GM12878 (cell line): Measurements from ENCODE around the gene TPGS2. TPM values are rescaled to one million over a fixed set of nuclear protein-coding genes. Genes with fewer than 3 reads are reported as not detected.

Experiments used
- ATAC-seq: fragments of 200-7000 bp; cut with Tn5 transposase; 3 replicates; pipeline ENCODE4 v1.9.1; 2020; ENCODE audit warnings: mild to moderate bottlenecking, moderate library complexity
- BruUV-seq: library from RNA; stranded (reverse); fragments of 400-500 nt; replicated peaks from 2 replicates; lab custom pipeline; 2021; lab: Mats Ljungman, UMichigan
- CTCF ChIA-PET: fragments of 300-600 bp; sonication (Branson Sonifier 250); formaldehyde crosslinking; extraction: SDS; loops from one replicate; lab custom pipeline; 2021; ENCODE audit warnings: inconsistent platforms; lab: Yijun Ruan, JAX
- POLR2A ChIA-PET: fragments of 350-600 bp; formaldehyde crosslinking; extraction: SDS; loops from one replicate; lab custom pipeline; 2021; ENCODE audit warnings: inconsistent platforms; lab: Charles Lee
- RAD21 ChIA-PET: fragments of 300-600 bp; sonication (Branson Sonifier 250); formaldehyde crosslinking; loops from one replicate; lab custom pipeline; 2023; ENCODE audit warnings: antibody characterized with exemption; ENCODE audit not compliant: unreplicated experiment; lab: Charles Lee
- SMC1A ChIA-PET: fragments of 300-600 bp; sonication (Branson Sonifier 250); formaldehyde crosslinking; loops from one replicate; lab custom pipeline; 2023; ENCODE audit not compliant: unreplicated experiment, uncharacterized antibody; lab: Charles Lee
- DNase-seq: peaks from one replicate; pipeline ENCODE4 v3.0.0-alpha.2; 2011; ENCODE audit warnings: low read depth, low spot score
- FAIRE-seq: peaks from 3 replicates; lab custom pipeline; 2011; peaks lifted over from hg19 to GRCh38; lab: Jason Lieb, UNC
- H2AFZ ChIP-seq: 2 replicates; pipeline ENCODE4 v1.6.0; 2011; ENCODE audit warnings: low read depth, low read length, control low read depth; ENCODE audit not compliant: control insufficient read depth
- H3K27ac ChIP-seq: 2 replicates; pipeline ENCODE4 v1.5.1; 2011; ENCODE audit warnings: control low read depth; ENCODE audit not compliant: control insufficient read depth, insufficient read depth
- H3K27me3 ChIP-seq, 2 experiments: replicated peaks in 1 of 2; 2 replicates each; pipeline versions ENCODE4 v1.6.0 to v1.6.1; 2011; ENCODE audit warnings: low read length in 1 of 2; ENCODE audit not compliant: control insufficient read depth in 2 of 2, insufficient read depth in 2 of 2
- H3K36me3 ChIP-seq, 2 experiments: 2 replicates each; pipeline ENCODE4 v1.5.1; 2011; ENCODE audit warnings: low read length in 1 of 2; ENCODE audit not compliant: control insufficient read depth in 2 of 2, insufficient read depth in 2 of 2
- H3K4me1 ChIP-seq: 2 replicates; pipeline ENCODE4 v1.6.1; 2011; ENCODE audit warnings: mild to moderate bottlenecking, low read length, moderate library complexity, mixed read lengths; ENCODE audit not compliant: control insufficient read depth, insufficient read depth
- H3K4me2 ChIP-seq: 2 replicates; pipeline ENCODE4 v1.6.0; 2011; ENCODE audit warnings: control low read depth; ENCODE audit not compliant: control insufficient read depth, insufficient read depth
- H3K4me3 ChIP-seq: fragments of 200-600 bp; sonication (generic); 2 replicates; pipeline ENCODE4 v1.5.1; 2016
- H3K79me2 ChIP-seq: 2 replicates; pipeline ENCODE4 v1.6.0; 2011; ENCODE audit warnings: low read length; ENCODE audit not compliant: control insufficient read depth, insufficient read depth
- H3K9ac ChIP-seq: 2 replicates; pipeline ENCODE4 v1.8.0; 2011; ENCODE audit warnings: low read length, control low read depth, mixed read lengths; ENCODE audit not compliant: control insufficient read depth, insufficient read depth
- H3K9me3 ChIP-seq: replicated peaks from 3 replicates; pipeline ENCODE4 v1.5.1; 2011; ENCODE audit warnings: mild to moderate bottlenecking, low read length; ENCODE audit not compliant: control insufficient read depth, insufficient read depth
- H4K20me1 ChIP-seq: 2 replicates; pipeline ENCODE4 v1.6.0; 2011; ENCODE audit not compliant: control insufficient read depth, insufficient read depth
- BRCA1 ChIP-seq: IDR thresholded peaks from 2 replicates; pipeline ENCODE4 v1.6.1; 2011; ENCODE audit warnings: low read depth, low read length, improper control_type of control experiment
- CREB1 ChIP-seq: IDR thresholded peaks from 2 replicates; pipeline ENCODE4 v1.6.1; 2012; ENCODE audit warnings: low read depth, mild to moderate bottlenecking, inconsistent platforms
- E2F4 ChIP-seq: IDR thresholded peaks from 2 replicates; pipeline ENCODE4 v1.6.1; 2012; ENCODE audit warnings: low read depth, low read length, improper control_type of control experiment
- HCFC1 ChIP-seq: fragments of 150-350 bp; IDR thresholded peaks from 2 replicates; pipeline ENCODE4 v1.6.1; 2014; ENCODE audit warnings: low read length
- IKZF2 ChIP-seq, 2 experiments: fragments of 450-650 bp; IDR thresholded peaks; 2 replicates each; pipeline ENCODE4 v1.6.1; 2017; ENCODE audit warnings: mild to moderate bottlenecking in 2 of 2, moderate library complexity in 2 of 2
- KAT2A ChIP-seq: conservative IDR thresholded peaks from 2 replicates; pipeline ENCODE4 v1.6.1; 2011; ENCODE audit warnings: low read depth, low read length; ENCODE audit not compliant: control insufficient read depth
- KDM1A ChIP-seq: fragments of 200-600 bp; sonication (generic); IDR thresholded peaks from 2 replicates; pipeline ENCODE4 v1.6.1; 2016; ENCODE audit warnings: borderline replicate concordance
- KLF5 ChIP-seq: fragments of 450-650 bp; IDR thresholded peaks from 2 replicates; pipeline ENCODE4 v1.6.1; 2014; ENCODE audit warnings: mild to moderate bottlenecking; ENCODE audit not compliant: partially characterized antibody
- NR2C1 ChIP-seq: fragments of 450-650 bp; IDR thresholded peaks from 2 replicates; pipeline ENCODE4 v1.6.1; 2017; ENCODE audit warnings: antibody characterized with exemption, mild to moderate bottlenecking, moderate library complexity
- NR2C2 ChIP-seq: IDR thresholded peaks from 2 replicates; pipeline ENCODE4 v1.6.1; 2011; ENCODE audit warnings: borderline replicate concordance, low read depth; ENCODE audit not compliant: control insufficient read depth, insufficient read length
- SREBF1 ChIP-seq: IDR thresholded peaks from 2 replicates; pipeline ENCODE4 v1.6.1; 2012; ENCODE audit warnings: mild to moderate bottlenecking, low read length
- SREBF2 ChIP-seq: IDR thresholded peaks from 2 replicates; pipeline ENCODE4 v1.6.1; 2012; ENCODE audit warnings: mild to moderate bottlenecking, low read length
- TCF3 ChIP-seq: IDR thresholded peaks from 2 replicates; pipeline ENCODE4 v1.6.1; 2012; ENCODE audit warnings: low read depth, mild to moderate bottlenecking, low read length, borderline replicate concordance; ENCODE audit not compliant: insufficient read depth
- ZBED1 ChIP-seq: IDR thresholded peaks from 2 replicates; pipeline ENCODE4 v1.6.1; 2016; ENCODE audit warnings: borderline replicate concordance
- whole genome bisulfite sequencing: methylation state at CpG from one replicate; pipeline ENCODE4 v1.1.6; 2016; ENCODE audit warnings: low lambda C conversion rate; ENCODE audit not compliant: insufficient replicate concordance, insufficient coverage; ENCODE audit errors: missing lambda C conversion rate; 5-methylcytosine and 5-hydroxymethylcytosine counted together
- in situ Hi-C: fragments of 300-500 bp; cut with MboI; formaldehyde crosslinking; loops from 9 replicates; pipeline ENCODE4 v1.14.3; 2018; ENCODE audit warnings: mixed read lengths
- intact Hi-C: fragments of 100-400 bp; cut with micrococcal nuclease; formaldehyde crosslinking; loops from one replicate; pipeline ENCODE4 v1.14.2; 2022; ENCODE audit not compliant: unreplicated experiment
- polyA plus RNA-seq, 11 experiments: library from polyadenylated mRNA; depleted of rRNA in 4 of 11; unstranded in 6 of 11; stranded (reverse) in 5 of 11; fragments of >200 nt; fragmentation: Nextera tagmentation in 4 of 11; fragmentation: Illumina TruSeq in 1 of 11; extraction: Ambion mirVana in 4 of 11; extraction: Trizol in 1 of 11; gene quantifications; 1 replicate in 1 of 11; 2 replicates in 10 of 11; pipeline versions ENCODE4 v1.2.1 to v1.2.3, GENCODE V29; 2011 to 2016; ENCODE audit warnings: inconsistent platforms in 2 of 11, missing spikeins in 2 of 11, low read depth in 1 of 11
- total RNA-seq, 4 experiments: library from RNA; depleted of rRNA in 3 of 4; stranded (reverse); fragments of >200 nt in 3 of 4; fragmentation: Illumina TruSeq in 1 of 4; extraction: Trizol in 1 of 4; gene quantifications; 2 replicates each; pipeline versions ENCODE4 v1.2.1 to v1.2.3, GENCODE V29; 2013 to 2021
- TF ChIP-seq, protein P1 (sequence below): IDR thresholded peaks from 2 replicates; pipeline ENCODE4 v1.6.1; 2011; ENCODE audit warnings: borderline replicate concordance, low read depth, mild to moderate bottlenecking, moderate library complexity, mixed read lengths, low read length; ENCODE audit not compliant: insufficient read depth; ENCODE audit errors: extremely low read length
- TF ChIP-seq, protein P2 (sequence below): fragments of 450-650 bp; IDR thresholded peaks from 2 replicates; pipeline ENCODE4 v1.6.1; 2017; ENCODE audit warnings: low read depth, mild to moderate bottlenecking, moderate library complexity

TPGS2 gene
- total and polyA plus RNA-seq, 10 of the 15 experiments (the other 5 are each of a cell fraction or from before 2014, with no cell fraction given): 39.8 to 181 (median 88.9) TPM

DNA sequence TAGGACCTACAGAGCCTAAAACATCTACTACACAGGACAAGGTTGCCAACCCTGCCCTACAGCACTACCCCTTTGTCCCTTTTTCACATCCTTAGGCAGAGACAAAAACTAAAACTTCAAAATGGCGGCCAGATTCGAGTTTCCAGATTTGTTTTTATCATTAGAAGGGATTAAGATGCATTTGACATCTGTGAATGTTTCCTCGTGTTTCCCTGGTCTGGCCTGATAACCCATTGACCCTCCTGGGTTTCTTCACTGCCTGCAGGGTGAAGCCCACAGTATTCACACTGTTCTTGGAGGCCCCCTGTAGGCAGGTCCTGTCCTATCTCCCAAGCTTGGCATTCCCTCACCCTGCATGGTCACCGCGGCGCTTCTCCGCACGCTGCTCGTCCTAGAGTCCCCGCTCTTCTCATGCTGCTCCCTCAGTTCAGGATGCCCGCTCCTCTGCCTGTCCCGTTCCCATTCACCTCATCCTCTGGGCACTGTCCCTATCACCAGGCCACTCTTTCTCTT, 67.6 kb downstream of the TPGS2 start:
- DNase-seq (no peak), ATAC-seq (no peak), FAIRE-seq (no peak)
- no peak overlapping the region for H3K4me2 ChIP-seq
- POLR2A ChIA-PET: no interaction called here
- WGBS: 72% methylated on average over 12 of the region's 12 CpGs
- SMC1A ChIA-PET: no interaction called here
- H3K9me3 ChIP-seq: no peaks in the 10 kb centered on the region
- intact Hi-C loops (no loop called here), in situ Hi-C loops (no loop called here)
- no peaks in the 10 kb centered on the region for H3K36me3 ChIP-seq
- H3K4me3 ChIP-seq: no peak overlapping the region
- H3K9ac ChIP-seq: no peak overlapping the region
- CTCF ChIA-PET: interaction anchor here (1.1 kb wide), 1 partner anchor 73 kb away, joined by 4 read pairs; no protein-coding TSS in a partner anchor
- TF ChIP-seq E2F4: no peak
- H3K27me3 ChIP-seq: no peaks in the 10 kb centered on the region
- no peak overlapping the region for H2AFZ ChIP-seq
- H3K27ac ChIP-seq: no peak overlapping the region
- BruUV-seq: no TSS peak
- no peaks in the 10 kb centered on the region for H3K4me1 ChIP-seq
- H3K79me2 ChIP-seq: no peaks in the 10 kb centered on the region
- no peaks in the 10 kb centered on the region for H4K20me1 ChIP-seq
- RAD21 ChIA-PET: no interaction called here

DNA sequence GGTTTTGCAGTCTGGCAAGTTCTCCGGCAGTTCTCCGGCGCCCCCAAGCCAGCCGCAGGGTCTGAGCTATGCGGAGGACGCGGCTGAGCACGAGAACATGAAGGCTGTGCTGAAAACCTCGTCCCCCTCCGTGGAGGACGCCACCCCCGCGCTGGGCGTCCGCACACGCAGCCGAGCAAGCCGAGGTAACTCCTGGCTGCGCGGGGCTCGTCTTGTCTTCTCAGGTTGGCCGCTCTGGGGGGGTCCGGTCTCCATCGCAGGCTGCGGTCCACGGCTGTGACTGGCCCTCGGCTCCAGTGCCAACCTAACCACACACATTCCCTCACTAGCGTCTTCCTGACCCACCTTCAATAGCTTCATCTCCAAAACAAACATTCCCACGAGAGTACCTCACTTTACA, 68.2 kb downstream of the TPGS2 start:
- intact Hi-C loops (no loop called here), in situ Hi-C loops (no loop called here)
- 78% methylated on average over 29 of the region's 29 CpGs for WGBS
- no TSS peak for BruUV-seq
- Histone ChIP-seq H3K9ac (no peak overlapping the region), H4K20me1 (no peaks in the 10 kb centered on the region), H3K4me3 (no peak overlapping the region), H3K27me3 (no peaks in the 10 kb centered on the region), H3K4me2 (no peak overlapping the region), H2AFZ (no peak overlapping the region), H3K27ac (no peak overlapping the region), H3K36me3 (no peaks in the 10 kb centered on the region), H3K79me2 (no peaks in the 10 kb centered on the region), H3K4me1 (no peaks in the 10 kb centered on the region), H3K9me3 (no peaks in the 10 kb centered on the region)
- DNase-seq (no peak), FAIRE-seq (no peak), ATAC-seq (no peak)
- POLR2A ChIA-PET: no interaction called here
- RAD21 ChIA-PET: no interaction called here
- SMC1A ChIA-PET: interaction anchor here (1.2 kb wide), 1 partner anchor 9 kb away, joined by 3 read pairs; no protein-coding TSS in a partner anchor
- CTCF ChIA-PET: interaction anchor here (1.1 kb wide), 1 partner anchor 73 kb away, joined by 4 read pairs; no protein-coding TSS in a partner anchor
- TF ChIP-seq KLF5 (no peak), CREB1 (no peak), SREBF1 (no peak), NR2C2 (no peak), IKZF2 (IDR thresholded peaks at IDR 0.05) (no peak), TCF3 (no peak), KDM1A (no peak), SREBF2 (no peak), KAT2A (no peak), ZBED1 (no peak), BRCA1 (no peak), HCFC1 (no peak), NR2C1 (no peak)
- TF ChIP-seq, protein P1, sequence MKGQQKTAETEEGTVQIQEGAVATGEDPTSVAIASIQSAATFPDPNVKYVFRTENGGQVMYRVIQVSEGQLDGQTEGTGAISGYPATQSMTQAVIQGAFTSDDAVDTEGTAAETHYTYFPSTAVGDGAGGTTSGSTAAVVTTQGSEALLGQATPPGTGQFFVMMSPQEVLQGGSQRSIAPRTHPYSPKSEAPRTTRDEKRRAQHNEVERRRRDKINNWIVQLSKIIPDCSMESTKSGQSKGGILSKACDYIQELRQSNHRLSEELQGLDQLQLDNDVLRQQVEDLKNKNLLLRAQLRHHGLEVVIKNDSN: no peak
- TF ChIP-seq, protein P2, sequence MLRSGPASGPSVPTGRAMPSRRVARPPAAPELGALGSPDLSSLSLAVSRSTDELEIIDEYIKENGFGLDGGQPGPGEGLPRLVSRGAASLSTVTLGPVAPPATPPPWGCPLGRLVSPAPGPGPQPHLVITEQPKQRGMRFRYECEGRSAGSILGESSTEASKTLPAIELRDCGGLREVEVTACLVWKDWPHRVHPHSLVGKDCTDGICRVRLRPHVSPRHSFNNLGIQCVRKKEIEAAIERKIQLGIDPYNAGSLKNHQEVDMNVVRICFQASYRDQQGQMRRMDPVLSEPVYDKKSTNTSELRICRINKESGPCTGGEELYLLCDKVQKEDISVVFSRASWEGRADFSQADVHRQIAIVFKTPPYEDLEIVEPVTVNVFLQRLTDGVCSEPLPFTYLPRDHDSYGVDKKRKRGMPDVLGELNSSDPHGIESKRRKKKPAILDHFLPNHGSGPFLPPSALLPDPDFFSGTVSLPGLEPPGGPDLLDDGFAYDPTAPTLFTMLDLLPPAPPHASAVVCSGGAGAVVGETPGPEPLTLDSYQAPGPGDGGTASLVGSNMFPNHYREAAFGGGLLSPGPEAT: no peak
